H9 (cell line): Measurements from ENCODE around the gene STRADA. TPM values are rescaled to one million over a fixed set of nuclear protein-coding genes. Genes with fewer than 3 reads are reported as not detected.

Experiments used
- DNase-seq: peaks from one replicate; pipeline ENCODE4 v3.0.0-alpha.2; 2017
- H2AFZ ChIP-seq: one replicate; pipeline ENCODE4 v1.6.1; 2013; ENCODE audit warnings: mild to moderate bottlenecking, low read length, control low read depth, moderate library complexity
- H2AK5ac ChIP-seq: 2 replicates; pipeline ENCODE4 v1.6.1; 2013; ENCODE audit warnings: low read length, control low read depth, mixed read lengths; ENCODE audit not compliant: insufficient read length
- H2BK120ac ChIP-seq: one replicate; pipeline ENCODE4 v1.6.1; 2013; ENCODE audit warnings: low read depth, mild to moderate bottlenecking, low read length, control low read depth, inconsistent platforms; ENCODE audit not compliant: poor library complexity, severe bottlenecking
- H2BK12ac ChIP-seq: 2 replicates; pipeline ENCODE4 v1.6.1; 2013; ENCODE audit warnings: low read length, control low read depth, mixed read lengths, low read depth; ENCODE audit not compliant: insufficient read length
- H2BK15ac ChIP-seq: 2 replicates; pipeline ENCODE4 v1.6.1; 2013; ENCODE audit warnings: low read depth, low read length, control low read depth
- H2BK20ac ChIP-seq: one replicate; pipeline ENCODE4 v1.6.1; 2013; ENCODE audit warnings: low read depth, mild to moderate bottlenecking, low read length, control low read depth, inconsistent platforms; ENCODE audit not compliant: poor library complexity, severe bottlenecking
- H2BK5ac ChIP-seq: 2 replicates; pipeline ENCODE4 v1.6.1; 2013; ENCODE audit warnings: low read length, control low read depth, mixed read lengths; ENCODE audit not compliant: insufficient read length
- H3K14ac ChIP-seq: 2 replicates; pipeline ENCODE4 v1.6.1; 2013; ENCODE audit warnings: low read length, control low read depth; ENCODE audit not compliant: insufficient read depth
- H3K18ac ChIP-seq: 2 replicates; pipeline ENCODE4 v1.6.1; 2013; ENCODE audit warnings: low read depth, mild to moderate bottlenecking, mixed read lengths, low read length, control low read depth; ENCODE audit not compliant: insufficient read length
- H3K23ac ChIP-seq: 2 replicates; pipeline ENCODE4 v1.6.1; 2013; ENCODE audit warnings: low read length, control low read depth, mixed read lengths, low read depth; ENCODE audit not compliant: insufficient read length
- H3K23me2 ChIP-seq: 2 replicates; pipeline ENCODE4 v1.6.1; 2013; ENCODE audit warnings: low read depth, mild to moderate bottlenecking, mixed read lengths, low read length, control low read depth; ENCODE audit not compliant: insufficient read length, poor library complexity, severe bottlenecking
- H3K27ac ChIP-seq: 2 replicates; pipeline ENCODE4 v1.5.1; 2013; ENCODE audit warnings: low read length, control low read depth, mixed read lengths, low read depth; ENCODE audit not compliant: insufficient read length
- H3K27me3 ChIP-seq: 2 replicates; pipeline ENCODE4 v1.6.1; 2013; ENCODE audit warnings: low read length, control low read depth, inconsistent platforms; ENCODE audit not compliant: insufficient read depth
- H3K4ac ChIP-seq: 2 replicates; pipeline ENCODE4 v1.6.1; 2013; ENCODE audit warnings: low read depth, mild to moderate bottlenecking, control low read depth, inconsistent platforms, low read length, moderate library complexity
- H3K4me1 ChIP-seq: 2 replicates; pipeline ENCODE4 v1.6.1; 2013; ENCODE audit warnings: low read length, control low read depth, inconsistent platforms; ENCODE audit not compliant: insufficient read depth
- H3K4me2 ChIP-seq: 2 replicates; pipeline ENCODE4 v1.6.1; 2013; ENCODE audit warnings: low read length, control low read depth, mixed read lengths; ENCODE audit not compliant: insufficient read length, insufficient read depth
- H3K56ac ChIP-seq: 2 replicates; pipeline ENCODE4 v1.6.1; 2013; ENCODE audit warnings: low read depth, mild to moderate bottlenecking, mixed read lengths, low read length, control low read depth; ENCODE audit not compliant: insufficient read length
- H3K79me1 ChIP-seq: 2 replicates; pipeline ENCODE4 v1.6.1; 2013; ENCODE audit warnings: low read depth, mild to moderate bottlenecking, moderate library complexity, low read length, control low read depth, inconsistent platforms; ENCODE audit not compliant: insufficient read depth, poor library complexity, severe bottlenecking
- H3K79me2 ChIP-seq: 2 replicates; pipeline ENCODE4 v1.6.1; 2013; ENCODE audit warnings: low read length, control low read depth, inconsistent platforms; ENCODE audit not compliant: insufficient read depth
- H3K9ac ChIP-seq: 2 replicates; pipeline ENCODE4 v1.6.1; 2013; ENCODE audit warnings: low read length, control low read depth, mixed read lengths; ENCODE audit not compliant: insufficient read length; ENCODE audit errors: extremely low read depth
- H3K9me3 ChIP-seq: one replicate; pipeline ENCODE4 v1.6.1; 2013; ENCODE audit warnings: low read depth, low read length, inconsistent platforms; ENCODE audit not compliant: control insufficient read depth
- H3T11ph ChIP-seq: one replicate; pipeline ENCODE4 v1.6.1; 2013; ENCODE audit warnings: mild to moderate bottlenecking, low read length, control low read depth, inconsistent platforms
- H4K20me1 ChIP-seq: one replicate; pipeline ENCODE4 v1.6.1; 2013; ENCODE audit not compliant: control insufficient read depth, insufficient read length, insufficient read depth
- H4K5ac ChIP-seq: 2 replicates; pipeline ENCODE4 v1.6.1; 2013; ENCODE audit warnings: low read depth, mild to moderate bottlenecking, mixed read lengths, low read length, control low read depth; ENCODE audit not compliant: insufficient read length
- H4K8ac ChIP-seq: replicated peaks from 2 replicates; pipeline ENCODE4 v1.6.1; 2013; ENCODE audit warnings: low read length, control low read depth, mixed read lengths, low read depth; ENCODE audit not compliant: insufficient read length
- H4K91ac ChIP-seq: 2 replicates; pipeline ENCODE4 v1.6.1; 2013; ENCODE audit warnings: low read depth, mild to moderate bottlenecking, moderate library complexity, mixed read lengths, low read length, control low read depth; ENCODE audit not compliant: insufficient read length
- H3K27ac Mint-ChIP-seq, 3 experiments: 2 replicates in 2 of 3; 3 replicates in 1 of 3; pipeline ENCODE4 v1.8.0; 2020 to 2021; ENCODE audit warnings: mixed read lengths in 3 of 3, mild to moderate bottlenecking in 1 of 3, moderate library complexity in 1 of 3
- H3K27me3 Mint-ChIP-seq: 2 replicates; pipeline ENCODE4 v1.8.0; 2021; ENCODE audit warnings: low read depth, mild to moderate bottlenecking, moderate library complexity, mixed read lengths
- H3K36me3 Mint-ChIP-seq, 3 experiments: 2 replicates in 2 of 3; 3 replicates in 1 of 3; pipeline ENCODE4 v1.8.0; 2020 to 2021; ENCODE audit warnings: low read depth in 3 of 3, mixed read lengths in 3 of 3; ENCODE audit not compliant: insufficient read depth in 1 of 3
- H3K4me1 Mint-ChIP-seq, 2 experiments: 2 replicates each; pipeline ENCODE4 v1.8.0; 2020; ENCODE audit warnings: mixed read lengths in 2 of 2
- H3K4me3 Mint-ChIP-seq, 2 experiments: 2 replicates in 1 of 2; 3 replicates in 1 of 2; pipeline ENCODE4 v1.8.0; 2020 to 2021; ENCODE audit warnings: mild to moderate bottlenecking in 2 of 2, mixed read lengths in 2 of 2, moderate library complexity in 1 of 2
- H3K9me3 Mint-ChIP-seq, 2 experiments: 2 replicates in 1 of 2; 3 replicates in 1 of 2; pipeline ENCODE4 v1.8.0; 2020; ENCODE audit warnings: mild to moderate bottlenecking in 2 of 2, mixed read lengths in 2 of 2, moderate library complexity in 1 of 2
- WGBS: extraction: QIAGEN DNeasy Blood & Tissue Kit; methylation state at CpG from one replicate; pipeline ENCODE4 v1.1.7; 2013; ENCODE audit warnings: missing lambda C conversion rate, low lambda C conversion rate, mixed read lengths; ENCODE audit not compliant: insufficient read length; ENCODE audit errors: extremely low coverage; 5-methylcytosine and 5-hydroxymethylcytosine counted together
- total RNA-seq: library from RNA; stranded (reverse); gene quantifications from 2 replicates; pipeline ENCODE4 v1.2.1, GENCODE V29; 2021
- TF ChIP-seq, protein P1 (sequence below): fragments of 200-600 bp; sonication (generic); conservative IDR thresholded peaks from 3 replicates; pipeline ENCODE4 v1.8.0; 2021; ENCODE audit warnings: antibody characterized with exemption, mild to moderate bottlenecking

The STRADA gene
- total RNA-seq, 1 experiment from 2014 or later: 35.0 TPM

DNA sequence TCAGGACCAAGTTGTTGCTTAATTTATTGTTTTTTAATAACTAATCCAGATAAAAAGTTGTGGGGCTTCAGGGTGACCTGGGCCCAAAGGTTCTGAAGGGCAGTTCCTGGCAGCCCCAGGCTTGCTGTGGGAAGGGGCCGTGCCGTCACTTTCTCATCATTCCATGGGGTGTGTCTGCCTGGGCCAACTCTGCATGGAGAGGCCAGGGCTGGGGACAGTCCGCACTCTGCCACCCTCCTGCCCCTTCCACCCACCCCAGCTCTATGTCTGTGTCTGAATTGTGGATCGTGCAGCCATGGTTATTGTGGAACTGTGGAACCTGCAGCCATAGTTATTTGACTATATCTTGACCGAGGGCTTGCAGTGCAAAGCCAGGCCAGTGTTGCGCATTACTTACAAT is 45.7 kb downstream of the STRADA start:
- TF ChIP-seq, protein P1, sequence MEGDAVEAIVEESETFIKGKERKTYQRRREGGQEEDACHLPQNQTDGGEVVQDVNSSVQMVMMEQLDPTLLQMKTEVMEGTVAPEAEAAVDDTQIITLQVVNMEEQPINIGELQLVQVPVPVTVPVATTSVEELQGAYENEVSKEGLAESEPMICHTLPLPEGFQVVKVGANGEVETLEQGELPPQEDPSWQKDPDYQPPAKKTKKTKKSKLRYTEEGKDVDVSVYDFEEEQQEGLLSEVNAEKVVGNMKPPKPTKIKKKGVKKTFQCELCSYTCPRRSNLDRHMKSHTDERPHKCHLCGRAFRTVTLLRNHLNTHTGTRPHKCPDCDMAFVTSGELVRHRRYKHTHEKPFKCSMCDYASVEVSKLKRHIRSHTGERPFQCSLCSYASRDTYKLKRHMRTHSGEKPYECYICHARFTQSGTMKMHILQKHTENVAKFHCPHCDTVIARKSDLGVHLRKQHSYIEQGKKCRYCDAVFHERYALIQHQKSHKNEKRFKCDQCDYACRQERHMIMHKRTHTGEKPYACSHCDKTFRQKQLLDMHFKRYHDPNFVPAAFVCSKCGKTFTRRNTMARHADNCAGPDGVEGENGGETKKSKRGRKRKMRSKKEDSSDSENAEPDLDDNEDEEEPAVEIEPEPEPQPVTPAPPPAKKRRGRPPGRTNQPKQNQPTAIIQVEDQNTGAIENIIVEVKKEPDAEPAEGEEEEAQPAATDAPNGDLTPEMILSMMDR: no peak
- Histone ChIP-seq H2AK5ac (no peak overlapping the region), H3T11ph (no peak overlapping the region), H3K23me2 (peaks cover 15% of the 10 kb centered on the region), H2BK5ac (no peak overlapping the region), H4K5ac (no peak overlapping the region), H2BK20ac (no peak overlapping the region), H3K27ac (no peak overlapping the region), H4K91ac (no peak overlapping the region), H2BK12ac (no peak overlapping the region), H3K9me3 (no peaks in the 10 kb centered on the region), H3K23ac (no peak overlapping the region), H2AFZ (no peak overlapping the region), H3K79me2 (no peaks in the 10 kb centered on the region), H3K9ac (no peak overlapping the region), H2BK120ac (no peak overlapping the region), H3K27me3 (no peaks in the 10 kb centered on the region), H3K18ac (no peak overlapping the region), H3K4me2 (no peak overlapping the region), H3K14ac (no peak overlapping the region), H3K4ac (no peak overlapping the region), H4K8ac (no peak overlapping the region), H3K79me1 (no peaks in the 10 kb centered on the region), H2BK15ac (no peak overlapping the region), H4K20me1 (no peaks in the 10 kb centered on the region), H3K56ac (no peak overlapping the region), H3K4me1 (no peaks in the 10 kb centered on the region; the same call in 1 of the 2 replicates)
- no CpG with 5 or more reads among the region's 6 CpGs for WGBS
- DNase-seq: no peak
- H3K27me3 Mint-ChIP-seq: no peaks in the 10 kb centered on the region
- peak overlapping the region in 2 of 3 experiments; percentile 44 to 69; a peak in 2 of 7 replicates for H3K27ac Mint-ChIP-seq
- peaks cover 5 to 37% (median 18%) of the 10 kb centered on the region in 3 experiments for H3K36me3 Mint-ChIP-seq
- no peak overlapping the region; a peak in 1 of 5 replicates for H3K4me3 Mint-ChIP-seq
- H3K9me3 Mint-ChIP-seq: no peaks in the 10 kb centered on the region
- H3K4me1 Mint-ChIP-seq: peaks cover 20 to 34% of the 10 kb centered on the region in 2 experiments
